ENCODE data around the gene MORF4L2. TPM values are rescaled to one million over a fixed set of nuclear protein-coding genes. Genes with fewer than 3 reads are reported as not detected.

Gene MORF4L2
- total RNA-seq, 4 donors from 2014 or later = 132 to 256 (median 144) TPM

DNA sequence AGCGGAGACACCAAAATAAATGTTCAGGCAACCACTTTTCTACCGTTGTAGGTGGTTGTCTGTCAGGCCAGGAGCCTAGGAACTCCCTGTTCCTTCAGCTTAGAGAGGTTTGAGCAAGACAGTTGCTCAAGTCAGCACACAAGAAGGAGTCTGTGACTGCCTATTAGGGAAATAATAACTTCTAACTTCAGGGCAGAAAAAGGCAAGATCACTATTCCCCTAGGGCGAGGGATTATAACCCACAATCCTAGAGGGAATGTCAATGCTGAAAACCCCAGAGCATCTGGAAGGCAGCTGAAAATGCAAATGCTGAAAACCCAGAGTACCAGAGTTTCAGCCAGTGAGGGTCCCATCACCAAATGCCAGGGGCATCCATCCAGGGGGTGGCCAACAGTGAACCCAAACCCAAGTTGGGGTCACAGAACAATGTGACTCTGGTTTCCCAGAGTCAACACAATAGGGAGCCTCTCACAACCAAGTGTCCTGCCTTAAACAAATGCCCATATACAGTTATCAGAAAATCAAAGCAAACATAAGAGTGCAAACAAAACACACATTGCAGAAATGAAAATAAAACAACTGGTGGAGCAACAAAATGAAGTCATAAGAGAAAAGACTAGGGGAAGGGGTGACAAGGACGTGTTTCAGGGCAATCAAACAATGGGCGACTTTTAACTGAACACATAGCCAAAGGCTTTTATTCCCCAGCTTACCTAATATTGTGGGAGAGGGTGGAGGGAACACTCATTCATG lies 27.6 kb downstream of the MORF4L2 start:
- no peak for TF ChIP-seq CTCF (IDR thresholded peaks at IDR 0.05; ENCODE audit: low read depth)

DNA sequence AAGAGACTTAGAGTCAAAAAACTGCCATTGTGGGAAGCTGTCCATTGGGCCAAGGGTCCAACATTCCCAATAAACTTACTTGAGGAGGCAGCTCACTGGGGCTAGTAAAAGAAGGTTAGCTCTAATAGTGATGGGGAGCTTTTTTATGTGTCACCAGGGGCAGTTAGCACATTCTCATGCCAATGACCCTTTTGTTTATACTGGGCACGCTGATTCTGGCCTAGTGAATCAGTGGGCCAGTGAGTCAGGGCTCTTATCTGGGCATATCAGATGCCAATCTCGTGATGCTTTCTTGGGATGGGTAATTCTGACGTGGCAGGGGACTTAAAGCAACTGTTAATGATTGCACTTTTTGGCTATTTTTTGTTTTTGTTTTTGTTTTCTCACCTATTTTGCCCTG lies 29.9 kb downstream of the MORF4L2 start:
- no peak for TF ChIP-seq CTCF (IDR thresholded peaks at IDR 0.05; ENCODE audit: low read depth)

DNA sequence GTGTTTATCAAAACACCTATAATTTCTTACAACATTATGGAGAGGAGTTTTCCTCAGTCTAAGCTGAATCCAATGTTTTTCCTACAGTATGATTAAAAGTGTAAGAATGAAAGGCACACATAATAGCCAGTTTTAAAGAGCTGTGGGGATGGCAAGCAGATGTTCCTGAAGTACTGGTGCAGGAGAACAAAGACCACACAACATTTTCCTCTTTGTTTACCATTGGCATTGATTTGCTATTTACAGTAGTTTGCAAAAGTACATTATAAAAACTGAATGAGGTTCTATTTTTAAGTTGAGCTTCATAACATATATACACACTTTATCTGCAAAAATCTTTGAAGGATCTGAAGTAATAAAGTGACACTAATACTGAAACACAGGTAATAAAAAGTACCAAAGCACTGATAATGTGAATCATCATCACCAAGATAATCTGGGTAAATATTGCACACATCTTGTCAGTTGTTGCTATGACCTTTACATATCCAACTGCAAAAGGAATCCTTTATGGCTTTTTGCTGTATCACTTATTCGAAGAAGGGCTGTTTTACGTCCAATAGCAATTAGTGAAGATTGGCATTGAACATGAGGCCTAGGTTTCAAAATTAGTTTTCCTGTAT lies 35.2 kb downstream of the MORF4L2 start:
- TF ChIP-seq CTCF (IDR thresholded peaks at IDR 0.05; ENCODE audit: low read depth) = no peak

- no peak for TF ChIP-seq CTCF (IDR thresholded peaks at IDR 0.05; ENCODE audit: low read depth)
Observed at GRCh38 chrX:103647630-103648029, 38.9 kb downstream of the MORF4L2 start.

DNA sequence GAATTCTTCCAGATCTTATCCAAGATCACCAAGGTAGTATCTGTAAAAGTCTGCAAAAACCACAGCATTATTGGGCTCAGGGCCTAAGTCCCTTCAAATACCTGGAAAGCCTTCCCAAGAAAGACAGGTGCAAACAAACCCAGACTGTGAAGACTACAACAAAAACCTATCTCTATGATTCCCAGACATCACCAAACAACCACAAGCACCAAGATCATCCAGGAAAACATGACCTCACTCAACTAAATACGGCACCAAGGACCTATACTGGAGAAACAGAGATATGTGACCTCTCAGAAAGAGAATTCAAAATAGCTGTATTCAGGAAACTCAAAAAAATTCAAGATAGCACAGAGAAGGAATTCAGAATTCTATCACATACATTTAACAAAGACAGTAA lies 42.4 kb downstream of the MORF4L2 start:
- no peak for TF ChIP-seq CTCF (IDR thresholded peaks at IDR 0.05; ENCODE audit: low read depth)

DNA sequence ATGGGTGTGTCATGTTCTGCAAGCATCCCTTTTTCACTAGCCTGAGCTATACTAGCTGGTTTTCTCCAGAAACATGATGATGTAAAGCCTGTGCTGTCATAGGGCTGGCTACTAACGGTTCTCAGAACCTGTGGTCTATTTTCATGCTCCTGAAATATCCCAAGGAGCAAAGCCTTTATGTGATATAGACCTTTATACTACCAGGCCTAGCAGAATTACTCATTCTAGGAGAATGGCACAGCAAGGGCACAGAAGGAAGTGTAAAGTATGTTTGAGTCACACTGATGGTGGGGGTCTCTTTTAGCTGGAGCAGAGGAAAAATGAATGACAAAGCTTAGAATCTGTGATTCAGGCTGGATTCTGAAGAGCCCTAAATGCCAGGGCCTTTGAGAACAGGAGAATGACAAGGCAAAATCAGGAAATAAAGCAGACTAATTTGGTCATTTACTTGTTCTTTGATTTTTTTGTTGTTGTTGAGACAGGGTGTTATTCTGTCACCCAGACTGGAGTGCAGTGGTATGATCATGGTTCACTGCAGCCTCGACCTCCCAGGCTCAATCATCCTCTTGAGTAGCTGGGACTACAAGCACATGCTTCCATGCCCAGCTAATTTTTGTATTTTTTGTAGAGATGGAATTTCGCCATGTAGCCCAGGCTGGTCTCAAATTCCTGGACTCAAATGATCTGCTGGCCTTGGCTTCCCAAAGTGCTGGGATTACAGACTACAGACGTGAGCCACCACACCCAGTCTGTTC lies 45.9 kb downstream of the MORF4L2 start:
- TF ChIP-seq CTCF (IDR thresholded peaks at IDR 0.05; ENCODE audit: low read depth) = no peak
